Left forelimb (tissue), 1 donor: ENCODE results near the gene SPRYD7.
"Not testable (repeated sequence)": the region's sequence is repeated elsewhere in the genome, so short reads cannot be mapped to it uniquely, and the experiment has no call there.

ENCODE experiments used
- DNase-seq: peaks from one replicate; pipeline ENCODE4 v3.0.0-alpha.2; 2018; ENCODE audit warnings: low spot score

The SPRYD7 gene

GRCh38 chr13:49936075-49936967 lies at the start of gene SPRYD7:
Gene SPRYD7 (minus strand): TSS chr13:49936340. CDS start chr13:49936235, 105 bp downstream.
- DNase-seq: peak; percentile 100

- no peak for DNase-seq
These were observed 49.0 kb upstream of the SPRYD7 start for GRCh38 chr13:49985129-49985528.

DNA sequence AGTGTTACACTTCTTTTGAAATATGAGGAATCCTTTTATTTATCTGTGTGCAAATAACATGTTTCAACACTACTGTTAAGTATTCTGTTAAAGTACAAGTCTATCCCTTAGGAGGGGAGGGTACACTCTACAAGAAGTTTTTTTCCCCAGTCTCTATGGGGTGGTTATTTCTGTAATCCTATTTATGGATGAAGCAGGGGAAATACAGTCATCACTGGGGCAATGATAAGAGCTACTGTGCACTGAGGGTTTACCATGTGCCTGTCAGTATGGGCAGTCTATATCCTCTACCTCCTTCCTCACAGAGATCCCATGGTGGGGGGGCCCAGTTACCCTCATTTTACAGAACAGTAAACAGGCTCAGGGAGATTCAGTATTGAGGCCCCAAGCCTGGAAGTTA lies 44.1 kb upstream of the SPRYD7 start:
- DNase-seq: no peak

DNA sequence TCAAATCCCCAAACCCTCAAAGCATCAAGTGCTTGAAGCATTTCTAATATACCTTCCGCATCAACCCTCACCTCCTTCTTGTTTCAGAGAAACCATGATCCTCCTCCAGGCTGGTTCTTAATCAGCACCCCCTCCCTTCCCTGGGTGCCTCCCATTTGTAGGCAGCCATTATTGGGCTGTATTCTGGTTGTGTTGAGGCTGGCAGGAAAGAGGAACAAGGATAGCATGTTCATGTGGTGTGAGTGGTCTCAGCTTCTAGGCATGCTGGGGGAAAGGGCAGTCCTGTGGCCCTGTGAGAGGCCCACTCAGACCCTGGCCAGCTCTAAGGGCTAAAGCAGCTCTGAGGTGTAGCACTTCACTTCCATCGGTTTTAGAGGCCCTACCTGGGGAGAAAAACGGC lies 41.9 kb upstream of the SPRYD7 start:
- DNase-seq: no peak

GRCh38 chr13:49976314-49977258 lies 40.4 kb upstream of the SPRYD7 start:
- no peak for DNase-seq

DNA sequence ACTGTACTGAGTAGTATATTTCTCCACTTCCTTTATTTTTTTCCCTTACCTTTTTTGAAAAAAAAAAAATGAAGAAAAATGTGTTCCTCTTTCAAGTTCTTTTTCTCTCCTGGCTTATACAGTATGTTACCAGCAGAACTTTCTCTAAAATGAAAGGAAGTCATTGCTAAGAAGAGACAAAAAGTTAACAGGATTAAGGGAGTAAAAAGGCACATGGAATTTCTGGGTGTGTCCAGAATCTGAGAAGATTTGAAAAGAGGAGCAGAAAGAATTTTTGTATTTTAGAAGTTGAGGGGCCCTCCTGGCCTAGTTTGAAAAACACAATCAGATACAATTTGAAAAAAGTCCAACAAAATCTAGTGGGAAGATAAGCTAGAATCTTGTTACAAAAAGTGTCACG lies 39.7 kb upstream of the SPRYD7 start:
- no peak for DNase-seq

DNA sequence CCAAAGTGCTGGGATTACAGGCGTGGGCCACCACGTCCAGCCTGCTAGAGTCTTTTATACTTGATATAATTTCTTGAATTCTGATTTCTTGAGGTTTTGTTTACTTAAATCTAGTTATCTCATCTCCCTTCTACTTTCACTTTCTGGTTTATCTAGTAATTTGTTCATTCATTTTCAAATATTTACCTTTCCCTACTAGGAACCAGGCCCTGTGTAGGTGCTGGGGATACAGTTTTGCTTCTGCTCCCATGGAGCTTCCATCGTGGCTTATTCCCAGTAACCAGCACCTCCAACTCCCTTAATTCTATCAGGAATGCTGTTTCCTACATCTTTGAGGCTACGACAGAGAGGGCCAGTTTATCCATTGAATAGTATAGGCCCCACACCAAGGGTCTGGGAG lies 36.6 kb upstream of the SPRYD7 start:
- DNase-seq: no peak

GRCh38 chr13:49967456-49967855 lies 31.3 kb upstream of the SPRYD7 start:
- no peak for DNase-seq

DNA sequence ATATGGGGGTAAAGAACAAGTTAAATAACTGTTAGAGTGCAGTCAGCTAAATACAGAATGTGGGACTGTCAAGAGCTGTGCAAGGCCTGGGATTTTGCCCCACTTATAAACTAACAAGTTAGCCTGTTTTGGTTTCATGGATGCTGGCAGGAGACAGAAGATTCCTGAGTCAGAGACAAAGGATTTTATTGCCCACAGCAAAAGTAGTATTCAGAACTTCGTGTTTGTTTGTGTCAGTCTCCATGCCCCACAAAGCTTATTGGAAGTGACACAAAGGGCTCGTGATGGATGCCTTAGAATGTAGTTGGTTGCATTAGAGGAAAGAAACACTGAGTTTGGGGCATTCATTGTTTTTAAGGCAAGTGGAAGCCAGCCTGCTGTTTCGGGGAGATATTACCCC lies 22.2 kb upstream of the SPRYD7 start:
- DNase-seq: no peak

DNA sequence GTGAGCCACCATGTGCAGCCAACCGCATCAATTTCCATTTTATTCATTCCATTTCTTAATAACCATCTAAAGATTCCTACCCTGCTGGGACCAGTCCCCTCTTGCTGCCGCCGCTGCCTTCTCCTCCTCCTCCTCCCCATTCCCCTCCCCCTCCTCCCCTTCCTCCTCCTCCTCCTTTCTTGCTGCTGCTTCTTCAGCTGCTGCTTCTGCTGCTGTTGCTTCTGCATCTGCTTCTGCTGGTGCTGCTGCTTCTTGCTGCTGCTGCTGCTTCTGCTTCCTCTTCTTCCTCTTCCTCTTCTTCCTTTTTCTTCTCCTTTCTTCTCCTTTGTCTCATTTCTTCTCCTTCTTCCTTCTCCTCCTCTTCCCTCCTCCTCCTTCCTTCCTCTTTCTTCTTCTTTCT lies 20.0 kb upstream of the SPRYD7 start:
- DNase-seq: no peak

DNA sequence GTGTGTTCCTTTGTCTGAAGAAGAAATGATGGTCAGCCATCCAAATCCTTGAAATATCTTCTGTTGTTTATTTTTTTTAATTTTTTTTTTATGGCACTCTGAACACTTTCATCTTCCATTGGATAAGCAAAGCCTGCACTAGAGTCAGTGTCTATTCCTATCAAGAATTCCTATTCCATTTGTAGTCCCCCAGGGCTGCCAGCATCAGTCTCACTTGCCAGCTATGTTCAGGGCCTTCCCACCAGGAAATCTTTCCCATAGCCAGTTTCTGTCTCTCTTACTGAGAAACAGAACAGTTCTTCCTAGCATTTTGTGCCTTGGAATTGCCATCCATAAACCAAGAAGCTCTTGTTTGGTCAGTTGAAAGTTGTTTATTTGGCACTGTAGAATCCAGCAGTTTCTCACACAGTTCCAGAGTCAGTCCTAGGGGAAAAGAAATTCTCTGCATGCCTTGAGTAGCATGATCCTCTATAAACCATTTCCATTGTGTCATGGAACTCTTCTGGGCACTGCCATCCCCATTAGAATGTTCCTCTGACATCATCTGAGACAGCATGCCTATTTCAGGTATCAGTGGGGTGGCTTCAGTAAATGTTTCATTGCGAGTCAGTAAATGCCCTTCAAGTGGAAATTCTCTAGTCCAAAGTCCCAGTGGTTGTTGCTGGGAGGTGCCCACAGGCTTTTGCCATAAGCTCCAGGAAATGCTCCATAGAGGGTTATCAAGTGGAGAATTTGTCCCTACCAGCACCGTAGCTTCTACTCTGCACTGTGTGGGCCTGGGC lies 18.7 kb upstream of the SPRYD7 start:
- no peak for DNase-seq

DNA sequence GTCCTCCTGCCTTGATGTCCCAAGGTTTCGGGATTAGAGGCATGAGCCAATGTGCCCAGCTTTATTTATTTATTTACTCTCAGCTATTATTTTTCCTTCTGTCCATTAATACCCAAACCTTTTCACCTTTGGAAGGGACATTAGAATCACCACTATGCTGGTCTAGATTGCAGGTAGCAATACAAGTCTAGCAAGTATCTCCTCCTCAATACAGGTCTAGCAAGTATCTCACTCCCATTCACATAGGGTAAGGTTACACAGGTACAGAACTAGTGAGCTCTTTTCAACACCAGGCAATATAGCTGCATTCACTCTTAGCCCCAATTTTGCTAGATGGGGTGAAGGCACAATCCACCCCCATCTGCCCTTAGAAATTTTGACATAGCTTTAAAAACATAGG lies 17.4 kb upstream of the SPRYD7 start:
- DNase-seq: no peak

DNA sequence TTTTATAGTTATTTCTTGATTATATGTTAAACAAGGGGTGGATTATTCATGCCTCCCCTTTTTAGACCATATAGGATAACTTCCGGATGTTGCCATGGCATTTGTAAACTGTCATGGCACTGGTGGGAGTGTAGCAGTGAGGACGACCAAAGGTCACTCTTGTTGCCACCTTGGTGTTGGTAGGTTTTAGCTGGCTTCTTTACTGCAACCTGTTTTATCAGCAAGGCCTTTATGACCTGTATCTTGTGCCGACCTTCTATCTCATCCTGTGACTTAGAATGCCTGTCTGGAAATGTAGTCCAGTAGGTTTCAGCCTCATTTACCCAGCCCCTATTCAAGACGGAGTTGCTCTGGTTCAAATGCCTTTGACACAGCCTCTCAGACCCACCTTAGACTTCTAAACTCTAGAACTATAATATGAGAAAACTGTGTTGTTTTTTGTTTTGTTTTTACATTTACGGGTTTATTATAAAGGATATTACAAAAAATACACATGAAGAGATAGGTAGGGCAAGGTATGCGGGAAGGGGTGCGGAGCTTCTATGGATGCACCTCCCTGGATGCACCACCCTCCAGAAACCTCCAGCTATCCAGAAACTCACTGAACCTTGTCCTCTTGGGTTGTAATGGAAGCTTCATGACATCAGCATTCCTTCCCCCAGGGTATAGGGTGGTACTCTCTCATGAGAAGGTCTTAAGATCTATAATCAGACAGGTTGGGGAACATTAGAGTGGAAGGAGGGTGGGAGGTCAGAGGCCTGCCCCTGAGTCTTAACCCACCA lies 15.8 kb upstream of the SPRYD7 start:
- DNase-seq: no peak

- not testable (repeated sequence) for DNase-seq
These were observed 12.7 kb upstream of the SPRYD7 start for GRCh38 chr13:49948777-49949270.

DNA sequence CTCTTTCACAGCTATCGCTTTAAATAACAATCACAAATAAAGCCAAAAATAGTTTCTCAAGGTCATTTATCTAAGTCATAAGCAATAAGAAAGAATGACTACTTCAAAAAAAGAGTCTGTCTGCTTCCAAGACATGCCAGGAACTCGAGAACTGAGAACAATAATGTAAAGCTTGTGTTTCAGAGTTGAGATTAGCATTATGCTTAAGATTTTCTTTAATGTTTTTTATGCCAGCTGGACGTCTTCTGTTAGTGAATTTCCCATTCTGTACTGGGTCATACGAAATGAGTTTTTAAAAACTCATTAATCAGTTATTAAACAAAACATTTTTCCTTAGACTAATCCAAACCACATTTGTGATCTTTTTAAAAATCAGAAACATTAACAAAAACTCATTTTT lies 3.2 kb upstream of the SPRYD7 start:
- DNase-seq: no peak

DNA sequence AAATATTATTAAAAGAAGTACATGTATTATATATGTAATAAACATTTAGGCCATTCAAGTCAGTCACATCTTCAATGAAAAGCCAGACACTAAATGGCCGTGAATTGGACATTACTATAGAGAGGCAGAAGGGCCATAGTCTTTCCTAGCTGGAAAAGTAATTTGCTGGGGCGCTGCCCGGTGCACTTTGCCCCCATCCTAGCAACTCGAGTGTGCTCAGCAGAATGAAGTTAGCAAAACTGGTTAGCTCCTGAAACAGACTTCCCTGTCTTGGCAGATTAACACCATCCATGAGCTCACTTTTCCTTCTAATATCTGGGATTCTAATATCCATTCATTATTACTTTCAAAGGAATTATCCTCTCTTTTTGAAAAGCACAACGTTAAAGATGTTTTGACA lies 2.8 kb upstream of the SPRYD7 start:
- DNase-seq: no peak

GRCh38 chr13:49938314-49938713 lies 2.2 kb upstream of the SPRYD7 start:
- DNase-seq: no peak

- no peak for DNase-seq
These were observed 781 bp upstream of the SPRYD7 start for GRCh38 chr13:49936968-49937273.

DNA sequence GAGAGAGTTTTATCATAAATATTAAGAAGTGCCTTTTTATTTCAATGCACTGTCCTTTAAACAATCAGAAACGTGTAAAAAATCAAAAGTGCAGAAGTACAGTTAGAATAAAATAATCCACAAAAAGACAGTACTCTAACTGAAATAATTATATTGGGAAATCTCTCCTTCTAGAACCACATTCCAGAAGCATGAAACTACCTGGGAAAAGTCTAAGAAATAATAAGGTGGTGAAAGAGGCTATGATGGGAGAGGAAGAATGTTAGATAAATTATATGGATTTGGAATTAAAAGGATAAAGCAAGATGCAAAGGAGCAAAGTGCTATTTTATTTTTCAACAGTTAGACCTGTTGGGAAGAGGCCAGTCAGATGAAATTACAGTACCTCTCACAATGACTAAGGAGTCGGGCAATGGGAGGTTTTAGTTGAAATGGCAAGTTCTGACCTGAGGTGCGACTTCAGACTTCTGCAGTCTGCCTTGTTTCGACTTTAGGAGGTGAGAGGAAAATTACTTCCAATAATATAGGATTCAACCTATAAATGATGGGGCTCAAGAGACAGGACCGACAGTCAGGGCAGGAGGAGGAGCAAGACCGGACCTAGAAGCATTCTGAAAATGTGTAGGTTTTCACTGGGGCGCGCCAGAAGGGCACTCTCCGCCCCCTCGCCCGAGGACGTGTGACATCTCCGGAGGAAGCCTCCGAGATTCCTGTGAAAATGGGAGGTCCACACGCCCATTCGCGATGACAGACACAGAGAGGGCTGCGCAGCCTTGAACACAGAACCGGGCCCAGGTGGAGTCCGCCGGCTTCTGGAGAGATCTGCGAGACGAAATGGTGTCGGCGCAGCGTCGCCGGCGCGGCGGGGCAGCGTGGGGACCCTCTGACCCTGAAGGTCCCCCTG lies 717 bp downstream of the SPRYD7 start:
- DNase-seq: no peak

DNA sequence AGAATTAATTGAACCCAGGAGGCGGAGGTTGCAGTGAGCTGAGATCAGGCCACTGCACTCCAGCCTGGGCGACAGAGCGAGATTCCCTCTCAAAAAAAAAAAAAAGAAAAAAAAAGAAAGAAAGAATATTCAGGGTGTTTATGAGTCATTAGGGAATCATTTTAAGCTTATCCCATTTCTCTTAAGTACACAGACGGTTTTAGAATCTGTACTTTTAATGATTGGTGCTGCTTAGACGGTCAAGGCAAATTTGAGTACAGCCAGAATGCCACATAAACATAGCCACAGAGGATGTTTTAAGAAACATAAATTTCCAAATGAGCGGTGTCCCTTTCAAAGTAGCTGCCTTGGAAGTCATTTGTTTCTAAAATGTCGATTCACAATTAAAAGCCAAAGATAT lies 2.6 kb downstream of the SPRYD7 start:
- no peak for DNase-seq
